NCI-H510A (cell line): ENCODE measurements around the gene LRRC47.
"Not testable (repeated sequence)": the region's sequence is repeated elsewhere in the genome, so short reads cannot be mapped to it uniquely, and the experiment has no call there.

Source experiments
- DNase-seq: peaks from one replicate; lab custom pipeline; 2025; lab: John Stamatoyannopoulos, UW

Gene LRRC47

GRCh38 chr1:3771108-3772026 is 24.9 kb downstream of the LRRC47 start:
- DNase-seq: no peak

GRCh38 chr1:3770047-3770765 is 26.1 kb downstream of the LRRC47 start:
- DNase-seq: no peak

GRCh38 chr1:3768811-3769390 is 27.4 kb downstream of the LRRC47 start:
- DNase-seq: no peak

- no peak for DNase-seq
Observed at GRCh38 chr1:3767328-3767925, 28.9 kb downstream of the LRRC47 start.

- DNase-seq: no peak
Observed at GRCh38 chr1:3763351-3764125, 32.8 kb downstream of the LRRC47 start.

- DNase-seq: no peak
Observed at GRCh38 chr1:3762873-3763228, 33.4 kb downstream of the LRRC47 start.

- no peak for DNase-seq
Observed at GRCh38 chr1:3762151-3762872, 34.0 kb downstream of the LRRC47 start.

- DNase-seq: no peak
Observed at GRCh38 chr1:3761296-3762010, 34.8 kb downstream of the LRRC47 start.

GRCh38 chr1:3759796-3760195 is 36.5 kb downstream of the LRRC47 start:
- no peak for DNase-seq

GRCh38 chr1:3759164-3759563 is 37.1 kb downstream of the LRRC47 start:
- no peak for DNase-seq

- no peak for DNase-seq
Observed at GRCh38 chr1:3756394-3756793, 39.9 kb downstream of the LRRC47 start.

- no peak for DNase-seq
Observed at GRCh38 chr1:3753656-3754454, 42.4 kb downstream of the LRRC47 start.

GRCh38 chr1:3752400-3752945 is 43.8 kb downstream of the LRRC47 start, which contains the start of gene CCDC27:
CCDC27 (plus strand) TSS chr1:3752450; CDS start chr1:3752482, 32 bp downstream.
- no peak for DNase-seq

GRCh38 chr1:3750741-3751140 is 45.6 kb downstream of the LRRC47 start:
- no peak for DNase-seq

- no peak for DNase-seq
Observed at GRCh38 chr1:3749512-3749911, 46.8 kb downstream of the LRRC47 start.

- not testable (repeated sequence) for DNase-seq
Observed at GRCh38 chr1:3748316-3748900, 47.9 kb downstream of the LRRC47 start.

- DNase-seq: no peak
Observed at GRCh38 chr1:3747903-3748302, 48.4 kb downstream of the LRRC47 start.

GRCh38 chr1:3747522-3747848 is 48.8 kb downstream of the LRRC47 start:
- no peak for DNase-seq
